ENCODE data around the gene LRRK1.

The LRRK1 gene

GRCh38 chr15:101017093-101017754 is 98.1 kb downstream of the LRRK1 start:
- Mint-ChIP-seq H3K4me3 (no peak overlapping the region), H3K27ac (no peak overlapping the region), H3K27me3 (no peaks in the 10 kb centered on the region), H3K9me3 (no peaks in the 10 kb centered on the region), H3K4me1 (no peaks in the 10 kb centered on the region), H3K36me3 (ENCODE audit: low read depth) (no peaks in the 10 kb centered on the region)
- DNase-seq (no peak), ATAC-seq (no peak)

- DNase-seq (no peak), ATAC-seq (no peak)
- H3K36me3 Mint-ChIP-seq (ENCODE audit: low read depth), result no peaks in the 10 kb centered on the region
- no peak overlapping the region for H3K4me3 Mint-ChIP-seq
- H3K9me3 Mint-ChIP-seq, result no peaks in the 10 kb centered on the region
- H3K4me1 Mint-ChIP-seq, result no peaks in the 10 kb centered on the region
- H3K27ac Mint-ChIP-seq, result no peak overlapping the region
- H3K27me3 Mint-ChIP-seq, result no peaks in the 10 kb centered on the region
These were observed 98.9 kb downstream of the LRRK1 start for GRCh38 chr15:101018016-101018415.

GRCh38 chr15:101018450-101018849 is 99.3 kb downstream of the LRRK1 start:
- Mint-ChIP-seq H3K4me3 (no peak overlapping the region), H3K36me3 (ENCODE audit: low read depth) (no peaks in the 10 kb centered on the region), H3K27ac (no peak overlapping the region), H3K9me3 (no peaks in the 10 kb centered on the region), H3K27me3 (no peaks in the 10 kb centered on the region), H3K4me1 (no peaks in the 10 kb centered on the region)
- ATAC-seq (no peak), DNase-seq (no peak)

- H3K27ac Mint-ChIP-seq, result no peak overlapping the region
- no peaks in the 10 kb centered on the region for H3K9me3 Mint-ChIP-seq
These were observed 100.3 kb downstream of the LRRK1 start for GRCh38 chr15:101019366-101019896.

GRCh38 chr15:101020451-101020850 is 101.3 kb downstream of the LRRK1 start:
- no peak for ATAC-seq
- Mint-ChIP-seq H3K36me3 (ENCODE audit: low read depth) (no peaks in the 10 kb centered on the region), H3K4me1 (no peaks in the 10 kb centered on the region), H3K27ac (no peak overlapping the region), H3K27me3 (no peaks in the 10 kb centered on the region), H3K9me3 (no peaks in the 10 kb centered on the region), H3K4me3 (no peak overlapping the region)
- no peak for DNase-seq

More at GRCh38 chr15:101019366-101019896, 100.3 kb downstream of the LRRK1 start:
- DNase-seq (no peak), ATAC-seq (no peak)
- Mint-ChIP-seq H3K36me3 (ENCODE audit: low read depth) (no peaks in the 10 kb centered on the region), H3K27me3 (no peaks in the 10 kb centered on the region), H3K4me1 (no peaks in the 10 kb centered on the region), H3K4me3 (no peak overlapping the region)

- DNase-seq (no peak), ATAC-seq (no peak)
- H3K27me3 Mint-ChIP-seq, result no peaks in the 10 kb centered on the region
- H3K36me3 Mint-ChIP-seq (ENCODE audit: low read depth), result no peaks in the 10 kb centered on the region
- no peak overlapping the region for H3K4me3 Mint-ChIP-seq
- H3K4me1 Mint-ChIP-seq, result no peaks in the 10 kb centered on the region
- no peaks in the 10 kb centered on the region for H3K9me3 Mint-ChIP-seq
- H3K27ac Mint-ChIP-seq, result no peak overlapping the region
These were observed 101.8 kb downstream of the LRRK1 start for GRCh38 chr15:101020945-101021344.

- H3K4me1 Mint-ChIP-seq, result no peaks in the 10 kb centered on the region
- ATAC-seq, result no peak
- no peak overlapping the region for H3K27ac Mint-ChIP-seq
- H3K27me3 Mint-ChIP-seq, result no peaks in the 10 kb centered on the region
- no peak overlapping the region for H3K4me3 Mint-ChIP-seq
- DNase-seq, result no peak
- H3K9me3 Mint-ChIP-seq, result no peaks in the 10 kb centered on the region
- no peaks in the 10 kb centered on the region for H3K36me3 Mint-ChIP-seq (ENCODE audit: low read depth)
These were observed 103.1 kb downstream of the LRRK1 start for GRCh38 chr15:101022306-101022705.

GRCh38 chr15:101022876-101023275 is 103.7 kb downstream of the LRRK1 start:
- no peak for DNase-seq
- no peak for ATAC-seq
- no peaks in the 10 kb centered on the region for H3K36me3 Mint-ChIP-seq (ENCODE audit: low read depth)
- H3K4me1 Mint-ChIP-seq, result no peaks in the 10 kb centered on the region
- no peaks in the 10 kb centered on the region for H3K9me3 Mint-ChIP-seq
- H3K27me3 Mint-ChIP-seq, result no peaks in the 10 kb centered on the region
- H3K4me3 Mint-ChIP-seq, result no peak overlapping the region
- no peak overlapping the region for H3K27ac Mint-ChIP-seq

- H3K27me3 Mint-ChIP-seq, result no peaks in the 10 kb centered on the region
- no peaks in the 10 kb centered on the region for H3K36me3 Mint-ChIP-seq (ENCODE audit: low read depth)
- H3K27ac Mint-ChIP-seq, result no peak overlapping the region
These were observed 104.4 kb downstream of the LRRK1 start for GRCh38 chr15:101023501-101024072.

GRCh38 chr15:101024073-101024695 is 105.0 kb downstream of the LRRK1 start:
- Mint-ChIP-seq H3K27me3 (no peaks in the 10 kb centered on the region), H3K36me3 (ENCODE audit: low read depth) (no peaks in the 10 kb centered on the region), H3K9me3 (no peaks in the 10 kb centered on the region), H3K4me1 (no peaks in the 10 kb centered on the region), H3K27ac (no peak overlapping the region), H3K4me3 (no peak overlapping the region)
- ATAC-seq (no peak), DNase-seq (no peak)

More at GRCh38 chr15:101023501-101024072, 104.4 kb downstream of the LRRK1 start:
- no peak for DNase-seq
- H3K9me3 Mint-ChIP-seq, result no peaks in the 10 kb centered on the region
- no peak overlapping the region for H3K4me3 Mint-ChIP-seq
- no peak for ATAC-seq
- no peaks in the 10 kb centered on the region for H3K4me1 Mint-ChIP-seq

GRCh38 chr15:101024706-101025500 is 105.7 kb downstream of the LRRK1 start:
- Mint-ChIP-seq H3K36me3 (ENCODE audit: low read depth) (no peaks in the 10 kb centered on the region), H3K27ac (no peak overlapping the region), H3K4me1 (no peaks in the 10 kb centered on the region), H3K27me3 (no peaks in the 10 kb centered on the region), H3K4me3 (no peak overlapping the region), H3K9me3 (no peaks in the 10 kb centered on the region)
- ATAC-seq, result no peak
- no peak for DNase-seq

- no peaks in the 10 kb centered on the region for H3K27me3 Mint-ChIP-seq
- no peaks in the 10 kb centered on the region for H3K36me3 Mint-ChIP-seq (ENCODE audit: low read depth)
- ATAC-seq (no peak), DNase-seq (no peak)
- no peak overlapping the region for H3K27ac Mint-ChIP-seq
- no peak overlapping the region for H3K4me3 Mint-ChIP-seq
- no peaks in the 10 kb centered on the region for H3K4me1 Mint-ChIP-seq
- H3K9me3 Mint-ChIP-seq, result no peaks in the 10 kb centered on the region
These were observed 106.3 kb downstream of the LRRK1 start for GRCh38 chr15:101025501-101025885.

GRCh38 chr15:101025896-101026631 is 106.9 kb downstream of the LRRK1 start:
- H3K4me1 Mint-ChIP-seq, result no peaks in the 10 kb centered on the region
- H3K36me3 Mint-ChIP-seq (ENCODE audit: low read depth), result peaks cover 2% of the 10 kb centered on the region
- no peak overlapping the region for H3K4me3 Mint-ChIP-seq
- no peak overlapping the region for H3K27ac Mint-ChIP-seq
- no peaks in the 10 kb centered on the region for H3K9me3 Mint-ChIP-seq
- ATAC-seq (no peak), DNase-seq (no peak)
- peaks cover 1% of the 10 kb centered on the region for H3K27me3 Mint-ChIP-seq

- DNase-seq (no peak), ATAC-seq (no peak)
- no peaks in the 10 kb centered on the region for H3K9me3 Mint-ChIP-seq
- H3K27ac Mint-ChIP-seq, result no peak overlapping the region
- H3K27me3 Mint-ChIP-seq, result peaks cover 3% of the 10 kb centered on the region
- no peaks in the 10 kb centered on the region for H3K4me1 Mint-ChIP-seq
- H3K4me3 Mint-ChIP-seq, result no peak overlapping the region
- peaks cover 2% of the 10 kb centered on the region for H3K36me3 Mint-ChIP-seq (ENCODE audit: low read depth)
These were observed 107.6 kb downstream of the LRRK1 start for GRCh38 chr15:101026656-101027272.
